ENCODE data around the gene MAEA. TPM values are rescaled to one million over a fixed set of nuclear protein-coding genes. Genes with fewer than 3 reads are reported as not detected.

MAEA gene
- total and polyA plus RNA-seq, 12 donors = 39.1 to 72.8 (median 50.3) TPM

DNA sequence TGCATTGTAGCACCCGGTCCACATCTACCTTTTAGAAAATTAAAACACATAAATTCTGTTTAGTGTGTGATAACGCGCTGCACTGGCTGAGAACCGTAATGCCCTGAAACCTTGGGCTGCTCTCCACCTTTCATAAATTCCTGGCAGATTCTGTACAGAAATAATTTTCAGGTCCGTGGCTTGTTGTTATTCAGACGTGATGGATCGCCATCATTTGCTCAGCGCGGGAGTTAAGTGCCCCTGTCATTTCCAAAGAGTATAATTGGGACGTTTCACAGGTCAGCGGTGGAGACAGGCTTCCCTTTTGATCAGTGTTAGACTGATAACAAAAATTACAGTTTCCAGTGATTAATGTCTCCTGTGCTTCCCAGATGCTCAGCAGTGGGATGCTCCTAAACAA lies 73.8 kb downstream of the MAEA start:
- TF ChIP-seq CTCF (IDR thresholded peaks at IDR 0.05) = no peak
- intact Hi-C loops (cut with DNase I) = loop anchor here in 2 of 10 donors (5.0 to 10.0 kb wide), 2 partner anchors 151 to 259 kb away; no protein-coding TSS in a partner anchor
- DNase-seq (no peak), ATAC-seq (no peak)
- no peaks in the 10 kb centered on the region for H3K4me1 ChIP-seq
- 82 to 83% methylated on average over 11 of the region's 11 CpGs for WGBS, 2 donors
- H3K9me3 ChIP-seq = no peaks in the 10 kb centered on the region
- H3K4me3 ChIP-seq = no peak overlapping the region
- peaks cover 0 to 82% (median 0%) of the 10 kb centered on the region in 9 donors for H3K36me3 ChIP-seq
- H3K27ac ChIP-seq = no peak overlapping the region
- H3K27me3 ChIP-seq = no peaks in the 10 kb centered on the region

GRCh38 chr4:1364217-1364616 lies 74.5 kb downstream of the MAEA start:
- DNase-seq (no peak), ATAC-seq (no peak)
- 87 to 89% methylated on average over 15 to 16 of the region's 18 CpGs for WGBS, 2 donors

DNA sequence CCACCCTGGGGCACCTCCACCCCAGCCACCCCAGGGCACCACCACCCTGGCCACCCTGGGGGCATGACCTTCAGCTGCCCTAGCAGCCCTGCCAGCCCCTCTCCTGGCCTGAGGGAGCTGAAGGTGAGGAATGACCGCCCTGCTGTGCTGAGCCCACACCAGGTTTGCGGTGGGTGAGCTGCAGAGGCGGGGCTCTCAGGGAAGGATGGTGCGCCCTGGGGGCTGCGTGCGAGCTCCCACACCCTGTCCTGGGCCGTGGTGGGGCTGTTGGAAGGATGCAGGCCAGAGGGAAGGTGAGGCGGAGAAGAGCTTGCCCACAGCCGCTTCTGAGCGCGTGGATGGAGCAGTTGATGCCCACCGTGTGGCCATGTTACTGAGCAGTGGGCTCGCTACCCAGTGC lies 75.1 kb downstream of the MAEA start:
- H3K9me3 ChIP-seq = no peaks in the 10 kb centered on the region
- peaks cover 0 to 81% (median 0%) of the 10 kb centered on the region in 9 donors for H3K36me3 ChIP-seq
- H3K4me1 ChIP-seq = no peaks in the 10 kb centered on the region
- no peak for TF ChIP-seq CTCF (IDR thresholded peaks at IDR 0.05)
- H3K27me3 ChIP-seq = no peaks in the 10 kb centered on the region
- intact Hi-C loops (cut with DNase I) = loop anchor here in 2 of 10 donors (5.0 to 10.0 kb wide), 2 partner anchors 150 to 258 kb away; no protein-coding TSS in a partner anchor
- ATAC-seq (no peak), DNase-seq (no peak)
- no peak overlapping the region for H3K4me3 ChIP-seq
- no peak overlapping the region for H3K27ac ChIP-seq
- WGBS, 2 donors = 96 to 97% methylated on average over 13 of the region's 13 CpGs

More at GRCh38 chr4:1364217-1364616, 74.5 kb downstream of the MAEA start:
- Histone ChIP-seq H3K27ac (no peak overlapping the region), H3K36me3 (peaks cover 0 to 81% (median 0%) of the 10 kb centered on the region in 9 donors), H3K4me3 (no peak overlapping the region), H3K27me3 (no peaks in the 10 kb centered on the region), H3K4me1 (no peaks in the 10 kb centered on the region), H3K9me3 (no peaks in the 10 kb centered on the region)
- intact Hi-C loops (cut with DNase I) = loop anchor here in 2 of 10 donors (5.0 to 10.0 kb wide), 2 partner anchors 151 to 258 kb away; no protein-coding TSS in a partner anchor
- no peak for TF ChIP-seq CTCF (IDR thresholded peaks at IDR 0.05)

DNA sequence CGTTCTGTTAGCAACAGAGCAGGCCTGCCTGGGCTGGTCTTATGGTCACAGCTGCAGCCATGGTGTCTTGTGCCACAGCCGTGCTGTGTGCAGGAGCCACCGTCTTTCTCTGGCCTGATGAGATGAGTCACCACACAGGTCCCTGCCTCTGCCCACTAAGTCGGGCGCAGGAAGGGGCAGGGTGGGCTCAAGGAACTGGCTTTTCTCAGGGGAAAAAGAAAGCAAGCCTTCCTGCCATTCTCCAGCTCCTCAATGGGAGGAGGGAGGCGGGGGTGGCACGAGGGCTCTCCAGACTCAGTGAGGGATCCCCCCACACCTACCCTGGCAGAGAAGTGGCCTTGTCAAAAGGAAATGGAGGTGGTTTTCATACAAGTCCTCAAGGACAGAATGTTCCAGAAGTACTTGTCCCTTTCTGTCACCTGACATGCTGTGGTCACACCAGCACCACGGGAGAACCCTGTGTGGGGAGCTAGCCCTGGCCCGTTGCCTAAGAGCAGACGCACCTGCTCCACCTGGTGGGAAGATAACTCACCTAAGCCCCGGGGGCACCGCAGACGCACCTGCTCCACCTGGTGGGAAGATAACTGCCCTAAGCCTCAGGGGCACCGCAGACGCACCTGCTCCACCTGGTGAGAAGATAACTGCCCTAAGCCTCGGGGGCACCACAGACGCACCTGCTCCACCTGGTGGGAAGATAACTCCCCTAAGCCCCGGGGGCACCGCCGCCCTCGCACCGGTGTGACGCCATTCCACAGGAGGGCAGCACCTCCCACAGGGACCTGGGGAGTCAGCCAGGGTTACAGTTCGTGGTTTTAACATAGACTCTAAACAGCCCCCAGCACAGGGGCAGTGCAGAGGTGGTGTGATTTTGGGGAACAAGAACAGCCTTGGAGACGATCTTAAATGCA lies 75.8 kb downstream of the MAEA start:
- DNase-seq (no peak), ATAC-seq (no peak)
- H3K9me3 ChIP-seq = no peaks in the 10 kb centered on the region
- 87 to 88% methylated on average over 25 of the region's 25 CpGs for whole genome bisulfite sequencing, 2 donors
- intact Hi-C loops (cut with DNase I) = loop anchor here in 1 of 10 donors (10.0 kb wide), 1 partner anchor 149 kb away; no protein-coding TSS in a partner anchor
- H3K27me3 ChIP-seq = no peaks in the 10 kb centered on the region
- TF ChIP-seq CTCF (IDR thresholded peaks at IDR 0.05) = no peak
- no peak overlapping the region for H3K27ac ChIP-seq
- H3K4me3 ChIP-seq = no peak overlapping the region
- peaks cover 0 to 81% (median 0%) of the 10 kb centered on the region in 9 donors for H3K36me3 ChIP-seq
- H3K4me1 ChIP-seq = no peaks in the 10 kb centered on the region
